ENCODE measurements around the gene ZIM2.

GRCh38 chr19:56821209-56821608 lies 19.3 kb downstream of the ZIM2 start:
- no peak for TF ChIP-seq POLR2A (IDR thresholded peaks at IDR 0.05)
- TF ChIP-seq CTCF (IDR thresholded peaks at IDR 0.05) = no peak

Data from adrenal gland (tissue), 5 donors.